Measurements from ENCODE around the gene SIPA1L3.
"Not testable (repeated sequence)": the region's sequence is repeated elsewhere in the genome, so short reads cannot be mapped to it uniquely, and the experiment has no call there.

Gene SIPA1L3

DNA sequence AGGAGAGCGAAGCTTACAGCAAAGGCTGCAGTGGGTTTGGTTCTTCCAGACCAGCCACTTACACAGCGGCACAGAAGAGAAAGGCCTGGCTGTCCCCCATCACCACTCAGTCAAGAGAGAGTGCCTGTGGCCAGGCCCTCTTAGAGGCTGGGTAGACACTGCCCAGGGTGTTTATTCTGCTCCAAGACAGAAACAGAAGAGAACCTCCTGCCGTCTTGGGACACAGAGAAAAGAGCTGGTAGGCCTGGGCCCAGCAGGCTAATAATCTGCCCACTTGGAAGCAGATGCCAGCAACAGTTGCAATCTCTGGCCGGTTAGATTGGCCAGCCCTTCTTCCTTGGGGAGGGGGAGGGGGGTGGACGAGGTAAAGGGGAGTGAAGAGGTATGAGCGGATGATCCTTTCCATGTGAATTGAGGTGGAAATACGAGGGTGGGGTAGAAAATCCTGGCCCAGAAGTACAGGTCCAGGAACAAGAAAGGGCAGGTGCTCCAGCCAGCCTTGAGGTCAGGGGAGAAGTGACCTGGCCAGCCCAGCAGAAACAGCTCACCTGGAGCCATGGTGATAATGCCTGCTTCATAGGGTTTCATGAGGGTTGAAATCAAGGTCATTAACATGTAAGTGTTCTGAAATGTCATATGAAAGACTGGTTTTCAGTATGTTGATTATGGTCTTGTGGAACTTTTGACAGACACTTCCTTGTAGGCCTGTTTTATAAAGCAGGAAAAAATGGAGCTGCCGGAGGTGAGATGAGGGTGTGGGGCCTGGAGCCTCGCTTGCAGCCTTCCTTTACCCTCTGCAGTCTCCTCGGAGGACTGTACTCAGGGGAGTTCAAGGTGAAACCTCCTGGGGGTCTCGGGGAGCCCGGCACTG is 116.9 kb downstream of the SIPA1L3 start:
- no peak for DNase-seq

- DNase-seq, result peak; percentile 59
Observed at GRCh38 chr19:38024992-38025908, 118.2 kb downstream of the SIPA1L3 start.

- DNase-seq, result no peak
Observed at GRCh38 chr19:38025909-38026307, 118.9 kb downstream of the SIPA1L3 start.

- no peak for DNase-seq
Observed at GRCh38 chr19:38028913-38029510, 122.0 kb downstream of the SIPA1L3 start.

DNA sequence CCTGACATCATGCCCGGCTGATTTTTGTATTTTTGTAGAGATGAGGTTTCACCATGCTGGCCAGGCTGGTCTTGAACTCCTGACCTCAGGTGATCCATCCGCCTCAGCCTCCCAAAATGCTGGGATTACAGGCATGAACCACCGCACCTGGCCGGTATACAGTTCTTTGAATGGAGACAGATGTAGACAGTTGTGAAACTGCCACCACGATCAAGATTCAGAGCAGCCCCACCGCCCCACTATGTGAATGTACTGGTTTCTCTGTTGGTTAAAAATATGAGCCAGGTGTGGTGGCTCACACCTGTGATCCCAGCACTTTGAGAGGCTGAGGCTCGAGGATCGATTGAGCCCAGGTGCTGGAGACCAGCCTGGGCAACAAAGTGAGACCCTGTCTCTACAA is 123.0 kb downstream of the SIPA1L3 start:
- DNase-seq, result not testable (repeated sequence)

- no peak for DNase-seq
Observed at GRCh38 chr19:38030686-38031422, 123.8 kb downstream of the SIPA1L3 start.

DNA sequence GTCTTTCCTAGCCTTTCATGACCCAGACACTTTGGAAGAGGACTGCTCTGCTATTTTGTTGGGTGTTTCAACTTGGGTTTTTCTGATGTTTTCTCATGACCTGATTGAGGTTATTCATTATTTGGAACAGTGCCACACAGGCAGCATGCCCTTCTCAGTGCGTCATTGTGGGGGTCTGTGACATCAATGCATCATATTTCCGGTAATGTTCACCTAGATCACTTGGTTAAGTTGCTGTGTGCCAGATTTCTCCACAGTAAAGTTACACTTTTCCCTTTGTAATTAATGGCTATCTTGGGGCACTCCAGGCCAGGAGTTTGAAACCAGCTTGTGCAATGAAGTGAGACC is 124.4 kb downstream of the SIPA1L3 start:
- DNase-seq, result no peak

GRCh38 chr19:38032151-38032550 is 125.1 kb downstream of the SIPA1L3 start:
- no peak for DNase-seq

- DNase-seq, result no peak
Observed at GRCh38 chr19:38032951-38033350, 125.9 kb downstream of the SIPA1L3 start.

GRCh38 chr19:38033658-38034491 is 126.9 kb downstream of the SIPA1L3 start:
- no peak for DNase-seq

DNA sequence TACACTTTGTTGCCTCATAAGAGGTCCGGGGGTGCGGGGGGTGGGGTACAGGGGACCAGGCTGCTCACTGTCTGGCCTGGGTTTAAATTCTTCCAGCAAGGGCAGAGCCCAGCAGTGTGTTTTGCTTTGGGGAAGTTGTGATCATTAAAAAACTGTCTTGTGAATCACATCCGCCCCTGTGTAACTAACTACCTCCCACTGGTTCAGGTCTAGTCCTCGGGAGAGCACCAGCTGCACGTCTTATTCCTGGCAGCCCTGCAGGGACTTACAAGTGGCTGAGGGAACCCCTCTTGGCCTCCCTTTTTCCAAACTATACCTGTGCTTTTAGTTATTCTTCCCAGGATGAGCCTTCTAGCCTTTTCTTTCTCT is 127.5 kb downstream of the SIPA1L3 start:
- DNase-seq, result no peak

DNA sequence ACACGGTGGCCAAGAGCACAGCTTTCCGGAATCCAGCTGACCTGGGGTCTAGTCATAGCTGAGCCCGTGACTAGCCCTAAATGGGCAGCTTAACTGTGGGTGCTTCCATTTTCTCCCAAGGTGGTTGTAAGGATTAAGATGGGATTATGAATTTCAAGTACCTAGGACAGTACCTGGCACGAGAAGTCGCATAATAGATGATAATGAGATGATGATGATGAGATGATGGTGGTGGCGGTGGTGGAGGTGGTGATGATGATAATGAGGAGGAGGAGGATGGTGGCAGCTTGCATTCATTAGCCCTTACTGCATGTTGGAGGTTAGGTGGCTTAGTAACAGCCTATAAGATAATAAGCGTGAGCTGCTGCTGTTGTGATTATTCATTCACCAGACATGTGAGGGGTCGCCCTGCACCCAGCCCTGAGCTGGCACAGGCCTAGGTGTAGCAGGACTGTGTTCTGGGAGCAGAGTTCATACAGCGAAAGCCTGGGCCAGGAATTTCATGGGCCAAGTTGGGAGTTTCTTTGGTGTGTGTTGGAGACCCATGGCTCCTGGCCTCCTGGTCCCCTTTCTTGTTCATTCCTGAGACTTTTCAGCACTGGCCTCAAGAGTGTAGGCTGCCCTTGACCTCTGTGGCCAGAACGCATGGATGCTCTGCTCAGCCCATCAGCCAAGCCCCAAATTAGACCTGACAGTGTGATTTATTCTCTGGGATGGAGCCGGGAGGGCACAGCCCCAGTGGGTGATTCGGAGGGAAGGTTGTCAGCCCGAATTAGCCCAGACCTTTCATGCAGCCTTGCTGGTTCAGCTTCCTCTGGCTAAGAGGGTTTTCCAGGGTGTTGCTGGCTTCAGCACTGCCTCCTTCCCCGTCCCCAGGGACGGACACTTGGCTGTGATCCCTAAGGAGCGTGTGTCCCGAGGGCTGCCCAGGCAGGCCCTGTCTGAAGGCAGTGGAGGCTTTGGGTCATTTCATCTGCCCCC is 128.8 kb downstream of the SIPA1L3 start:
- peak; percentile 15 for DNase-seq

DNA sequence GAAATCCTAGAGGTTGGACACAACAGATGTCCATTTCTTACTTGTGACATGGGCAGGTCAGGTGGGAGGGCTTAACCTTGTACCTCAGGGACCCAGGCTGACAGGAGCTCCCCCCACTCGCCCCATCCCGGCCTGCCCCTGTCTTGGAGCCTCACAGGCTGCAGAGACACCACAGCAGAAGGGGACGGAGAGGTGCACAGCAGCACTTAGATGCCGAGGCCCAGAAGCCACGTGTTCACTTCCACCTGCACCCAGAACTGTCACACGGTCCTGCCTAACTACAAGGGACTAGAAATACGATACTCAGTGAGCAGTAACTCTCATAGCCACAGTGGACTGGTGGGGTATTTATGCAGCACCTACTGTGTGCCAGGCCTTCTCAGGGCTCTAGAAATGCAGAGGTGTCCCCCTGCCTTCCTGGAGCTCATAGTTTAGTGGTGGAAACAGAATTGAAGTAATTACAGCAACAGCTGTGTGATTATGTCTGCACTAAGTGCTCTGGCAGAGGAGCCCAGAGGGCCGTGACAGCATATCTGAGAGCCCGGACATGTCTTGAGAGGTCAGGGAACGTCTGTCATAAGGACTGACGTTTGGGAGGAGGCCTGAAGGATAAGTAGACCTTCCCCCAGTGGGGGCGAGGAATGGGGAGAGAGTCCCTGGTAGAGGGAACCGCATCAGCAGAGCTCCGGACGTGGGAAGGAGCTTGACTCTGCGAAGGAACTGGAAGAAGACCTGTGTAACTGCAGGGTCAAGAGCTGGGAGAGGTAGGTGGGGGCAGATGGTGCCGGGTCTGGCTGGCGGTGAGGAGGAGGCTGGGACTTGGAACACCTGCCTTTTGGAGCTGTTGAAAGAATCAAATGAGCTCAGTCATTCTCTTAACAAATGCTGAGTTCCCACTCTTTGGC is 130.0 kb downstream of the SIPA1L3 start:
- DNase-seq, result no peak

- no peak for DNase-seq
Observed at GRCh38 chr19:38039966-38040365, 133.0 kb downstream of the SIPA1L3 start.

- DNase-seq, result no peak
Observed at GRCh38 chr19:38042132-38042531, 135.1 kb downstream of the SIPA1L3 start.

DNA sequence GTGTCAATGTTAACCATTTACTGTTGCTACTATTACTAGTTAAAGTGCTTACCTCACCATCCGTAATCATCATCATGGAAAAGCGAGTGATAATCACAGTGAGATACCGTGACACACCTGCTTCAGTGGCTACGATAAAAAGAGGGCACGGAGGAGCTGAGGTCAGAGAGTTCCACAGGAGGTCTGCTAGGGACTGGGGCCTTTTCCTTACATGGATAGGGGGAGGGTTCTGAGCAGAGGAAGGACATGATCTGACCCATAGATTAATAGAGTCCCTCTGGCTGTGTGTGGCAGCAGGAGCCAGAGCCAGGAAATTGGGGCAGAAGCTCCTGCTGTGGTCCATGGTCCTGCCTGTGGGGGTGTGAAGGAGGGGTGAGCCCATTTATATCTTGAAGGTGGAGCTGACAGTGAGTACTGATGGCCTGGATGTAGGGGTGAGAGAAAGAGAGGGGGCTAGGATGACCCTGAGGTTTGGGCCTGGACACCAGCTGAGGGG is 136.7 kb downstream of the SIPA1L3 start:
- no peak for DNase-seq

DNA sequence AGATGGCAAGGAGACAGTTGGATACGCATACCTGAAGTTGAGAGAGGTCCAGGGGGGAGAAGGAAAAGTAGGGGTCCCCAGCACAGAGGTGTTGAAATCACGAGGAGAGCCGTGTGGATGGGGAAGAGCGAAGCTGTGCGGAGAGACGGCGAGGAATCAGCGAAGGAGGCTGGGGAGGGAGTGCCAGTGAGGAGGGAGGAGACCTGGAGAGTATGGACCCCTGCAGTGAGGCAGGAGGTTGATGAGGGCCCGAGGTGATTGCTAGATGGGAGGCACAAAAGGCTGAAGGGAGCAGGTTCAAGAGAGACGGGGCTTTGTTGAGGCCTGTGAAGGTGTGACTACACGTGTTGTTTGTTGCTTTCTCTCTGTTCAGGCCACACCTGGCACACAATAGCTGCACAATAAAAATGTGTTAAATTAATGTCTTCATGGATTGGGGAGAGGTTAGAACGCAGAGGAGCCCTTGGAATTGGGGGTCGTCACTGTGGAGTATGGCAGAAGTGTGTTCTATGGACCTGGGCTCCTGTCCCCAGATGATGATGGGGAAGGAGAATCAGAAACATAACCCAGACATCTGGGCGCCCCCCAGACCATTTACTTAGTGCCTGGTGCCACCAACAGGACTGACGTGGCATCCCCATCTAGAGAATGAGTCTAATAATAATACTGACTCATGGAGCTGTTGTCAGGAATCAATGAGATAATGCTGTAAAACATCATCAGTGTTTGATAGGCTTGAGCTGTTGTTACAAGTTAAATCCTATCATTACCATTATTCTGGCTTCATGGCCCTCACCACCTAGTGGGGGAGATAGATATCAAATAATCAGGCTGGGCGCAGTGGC is 137.5 kb downstream of the SIPA1L3 start:
- DNase-seq, result no peak

- DNase-seq, result no peak
Observed at GRCh38 chr19:38045554-38046253, 138.7 kb downstream of the SIPA1L3 start.
